Measurements from ENCODE around the gene RPS6KA5.

RPS6KA5 gene

GRCh38 chr14:90814806-90815571, 245.5 kb downstream of the RPS6KA5 start:
- Histone ChIP-seq H3K4me2 (ENCODE audit: insufficient read depth, low read length) (peak overlapping the region; percentile 59), H4K20me1 (ENCODE audit: insufficient read depth, low read length) (peaks cover 3% of the 10 kb centered on the region; the same call in 1 of the 2 replicates)

GRCh38 chr14:90813442-90813841, 247.0 kb downstream of the RPS6KA5 start:
- Histone ChIP-seq H3K4me2 (ENCODE audit: insufficient read depth, low read length) (no peak overlapping the region), H4K20me1 (ENCODE audit: insufficient read depth, low read length) (peaks cover 3% of the 10 kb centered on the region; the same call in 1 of the 2 replicates), H3K4me1 (ENCODE audit: insufficient read depth, low read length) (peaks cover 16% of the 10 kb centered on the region), H3K36me3 (ENCODE audit: insufficient read depth, low read length) (no peaks in the 10 kb centered on the region), H3K9me3 (ENCODE audit: insufficient read depth, low read length, severe bottlenecking) (no peaks in the 10 kb centered on the region), H3K27ac (ENCODE audit: low read length) (no peak overlapping the region), H2AFZ (ENCODE audit: low read depth, low read length) (no peak overlapping the region), H3K9ac (ENCODE audit: low read depth, low read length) (no peak overlapping the region), H3K27me3 (ENCODE audit: insufficient read depth, low read length, poor library complexity) (peaks cover 15% of the 10 kb centered on the region), H3K79me2 (ENCODE audit: insufficient read depth, low read length) (no peaks in the 10 kb centered on the region), H3K4me3 (ENCODE audit: low read depth in 1 of 2, low read length in 2 of 2) (no peak overlapping the region)
- ATAC-seq (ENCODE audit: insufficient read depth, low read depth) (no peak), DNase-seq (no peak)
- no peak for TF ChIP-seq CTCF (IDR thresholded peaks at IDR 0.05; ENCODE audit: borderline replicate concordance, extremely low read depth, low read length, poor library complexity, severe bottlenecking)
- no peak for TF ChIP-seq EZH2 (IDR thresholded peaks at IDR 0.05; ENCODE audit: borderline replicate concordance, low read depth, low read length, severe bottlenecking)

More at GRCh38 chr14:90814806-90815571, 245.5 kb downstream of the RPS6KA5 start:
- DNase-seq: no peak
- Histone ChIP-seq H3K36me3 (ENCODE audit: insufficient read depth, low read length) (no peaks in the 10 kb centered on the region), H3K9ac (ENCODE audit: low read depth, low read length) (peak overlapping the region; percentile 51), H3K27ac (ENCODE audit: low read length) (no peak overlapping the region), H3K79me2 (ENCODE audit: insufficient read depth, low read length) (no peaks in the 10 kb centered on the region), H3K4me3 (ENCODE audit: low read depth in 1 of 2, low read length in 2 of 2) (peak overlapping the region in 1 of 2 experiments; percentile 59; a peak in 2 of 4 replicates), H3K27me3 (ENCODE audit: insufficient read depth, low read length, poor library complexity) (peaks cover 15% of the 10 kb centered on the region), H2AFZ (ENCODE audit: low read depth, low read length) (0 out of 2 replicates have a peak overlapping the region, but pooled peaks have one; percentile 3), H3K9me3 (ENCODE audit: insufficient read depth, low read length, severe bottlenecking) (no peaks in the 10 kb centered on the region), H3K4me1 (ENCODE audit: insufficient read depth, low read length) (peaks cover 16% of the 10 kb centered on the region)
- ATAC-seq (ENCODE audit: insufficient read depth, low read depth): no peak
- no peak for TF ChIP-seq EZH2 (IDR thresholded peaks at IDR 0.05; ENCODE audit: borderline replicate concordance, low read depth, low read length, severe bottlenecking)
- TF ChIP-seq CTCF (IDR thresholded peaks at IDR 0.05; ENCODE audit: borderline replicate concordance, extremely low read depth, low read length, poor library complexity, severe bottlenecking): no peak

- DNase-seq (no peak), ATAC-seq (ENCODE audit: insufficient read depth, low read depth) (no peak)
- H3K4me2 ChIP-seq (ENCODE audit: insufficient read depth, low read length): no peak overlapping the region
- no peak overlapping the region for H3K4me3 ChIP-seq (ENCODE audit: low read depth in 1 of 2, low read length in 2 of 2)
- peaks cover 16% of the 10 kb centered on the region for H3K4me1 ChIP-seq (ENCODE audit: insufficient read depth, low read length)
- H3K27ac ChIP-seq (ENCODE audit: low read length): no peak overlapping the region
- H3K27me3 ChIP-seq (ENCODE audit: insufficient read depth, low read length, poor library complexity): peaks cover 12% of the 10 kb centered on the region
- no peaks in the 10 kb centered on the region for H3K79me2 ChIP-seq (ENCODE audit: insufficient read depth, low read length)
- peaks cover 3% of the 10 kb centered on the region; the same call in 1 of the 2 replicates for H4K20me1 ChIP-seq (ENCODE audit: insufficient read depth, low read length)
- H3K36me3 ChIP-seq (ENCODE audit: insufficient read depth, low read length): no peaks in the 10 kb centered on the region
- no peak overlapping the region for H2AFZ ChIP-seq (ENCODE audit: low read depth, low read length)
- no peak overlapping the region for H3K9ac ChIP-seq (ENCODE audit: low read depth, low read length)
- no peaks in the 10 kb centered on the region for H3K9me3 ChIP-seq (ENCODE audit: insufficient read depth, low read length, severe bottlenecking)
- no peak for TF ChIP-seq CTCF (IDR thresholded peaks at IDR 0.05; ENCODE audit: borderline replicate concordance, extremely low read depth, low read length, poor library complexity, severe bottlenecking)
- TF ChIP-seq EZH2 (IDR thresholded peaks at IDR 0.05; ENCODE audit: borderline replicate concordance, low read depth, low read length, severe bottlenecking): no peak
Observed at GRCh38 chr14:90812109-90812508, 248.3 kb downstream of the RPS6KA5 start.
